GM18858 (cell line): ENCODE results near the gene PTP4A2.

Source experiments
- ATAC-seq: cut with Tn5 transposase; IDR thresholded peaks from one replicate; pipeline ENCODE4 v1.9.1; 2021; ENCODE audit not compliant: unreplicated experiment

PTP4A2 gene

DNA sequence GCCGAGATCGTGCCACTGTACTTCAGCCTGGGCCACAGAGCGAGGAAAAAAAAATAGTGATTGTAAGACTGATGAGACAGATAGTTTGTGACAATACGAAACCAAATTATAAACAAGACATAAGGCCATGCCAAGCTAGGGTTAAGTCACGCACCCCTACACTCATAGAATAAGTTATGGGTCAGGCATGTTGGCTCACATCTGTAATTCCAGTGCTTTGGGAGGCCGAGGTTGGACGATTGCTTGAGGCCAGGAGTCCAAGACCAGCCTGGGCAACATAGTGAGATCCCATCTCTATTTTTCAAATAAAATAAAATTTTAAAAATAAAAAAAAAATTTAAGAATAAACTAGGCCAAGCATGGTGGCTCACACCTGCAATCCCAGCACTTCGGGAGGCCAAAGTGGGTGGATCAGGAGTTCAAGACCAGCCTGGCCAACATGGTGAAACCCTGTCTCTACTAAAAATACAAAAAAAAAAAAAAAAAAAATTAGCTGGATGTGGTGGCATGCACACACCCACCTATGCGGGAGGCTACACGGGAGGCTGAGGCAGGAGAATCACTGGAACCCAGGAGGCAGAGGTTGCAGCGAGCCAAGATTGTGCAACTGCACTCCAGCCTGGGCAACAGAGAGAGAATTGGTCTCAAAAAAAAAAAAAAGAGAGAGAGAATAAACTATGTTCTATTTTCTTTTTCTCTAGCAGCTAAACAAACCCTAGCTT lies 72.3 kb downstream of the PTP4A2 start:
- no peak for ATAC-seq

DNA sequence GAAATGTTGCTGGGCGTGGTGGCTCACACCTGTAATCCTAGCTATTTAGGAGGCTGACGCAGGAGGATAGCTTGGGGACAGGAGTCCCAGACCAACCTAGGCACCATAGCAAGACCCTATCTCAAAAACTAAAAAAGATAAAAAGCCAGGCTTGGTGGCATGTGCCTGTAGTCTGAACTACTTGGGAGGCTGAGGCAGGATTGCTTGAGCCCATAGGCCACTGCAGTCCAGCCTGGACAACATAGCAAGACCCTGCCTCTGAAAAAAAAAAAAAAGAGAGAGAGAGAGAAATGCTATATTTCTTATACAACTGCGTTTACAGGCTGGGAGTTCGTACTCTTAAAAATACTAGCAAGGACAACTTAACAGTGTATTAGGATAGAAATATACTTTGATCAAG lies 76.1 kb downstream of the PTP4A2 start:
- no peak for ATAC-seq

DNA sequence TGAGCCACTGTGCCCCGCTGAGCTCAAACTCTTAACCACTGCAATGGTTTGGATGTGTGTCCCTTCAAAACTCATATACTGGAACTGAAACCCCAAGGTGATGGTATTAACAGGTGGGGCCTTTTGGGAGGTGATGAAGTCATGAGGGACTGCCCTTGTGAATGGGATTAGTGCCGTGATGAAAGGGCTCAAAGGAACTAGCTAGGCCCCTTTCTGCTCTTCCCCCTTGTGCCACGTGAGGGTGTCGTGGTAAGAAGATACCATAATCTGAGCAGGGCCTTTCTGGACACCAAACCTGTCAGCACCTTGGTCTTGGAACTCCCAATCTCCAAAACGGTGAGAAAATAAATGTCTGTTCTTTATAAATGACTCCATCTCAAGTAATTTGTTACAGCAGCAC lies 76.8 kb downstream of the PTP4A2 start:
- ATAC-seq: no peak

DNA sequence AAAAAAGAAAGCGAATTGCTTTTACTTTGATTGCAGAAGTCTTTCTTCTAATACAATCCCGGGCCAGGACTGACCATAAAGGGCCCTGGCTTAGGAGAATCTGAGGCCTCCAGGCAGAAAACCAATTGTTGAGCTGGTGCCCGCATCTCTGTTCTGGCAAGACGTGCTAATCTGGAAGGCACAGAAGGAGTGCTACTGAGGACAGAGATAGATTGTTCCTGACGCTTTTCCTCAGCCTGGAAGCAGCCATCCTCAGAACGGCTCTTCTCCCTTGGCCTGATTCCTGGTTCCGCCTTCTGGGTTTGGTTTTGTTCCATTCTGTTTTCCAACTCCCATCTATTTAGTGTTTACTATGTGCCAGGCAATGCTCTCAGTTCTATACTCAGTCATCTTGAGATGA lies 77.6 kb downstream of the PTP4A2 start:
- no peak for ATAC-seq

DNA sequence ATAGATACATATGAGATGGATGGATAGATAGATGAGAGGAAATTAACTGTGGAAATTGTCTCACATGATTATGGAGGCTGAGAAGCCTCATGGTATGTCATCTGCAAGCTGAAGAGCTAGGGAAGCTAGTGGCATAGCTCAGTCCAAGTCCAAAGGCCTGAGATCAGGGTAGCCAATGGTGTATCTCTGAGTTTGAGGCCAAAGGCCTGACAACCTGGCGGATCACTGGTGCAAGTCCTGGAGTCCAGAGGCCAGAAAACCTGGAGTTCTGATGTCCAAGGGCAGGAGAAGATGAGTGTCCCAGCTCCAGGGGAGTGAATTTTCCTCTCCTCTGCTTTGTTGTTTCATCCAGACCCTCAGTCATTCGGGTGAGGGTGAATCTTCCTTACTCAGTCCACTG lies 78.4 kb downstream of the PTP4A2 start:
- ATAC-seq: no peak

DNA sequence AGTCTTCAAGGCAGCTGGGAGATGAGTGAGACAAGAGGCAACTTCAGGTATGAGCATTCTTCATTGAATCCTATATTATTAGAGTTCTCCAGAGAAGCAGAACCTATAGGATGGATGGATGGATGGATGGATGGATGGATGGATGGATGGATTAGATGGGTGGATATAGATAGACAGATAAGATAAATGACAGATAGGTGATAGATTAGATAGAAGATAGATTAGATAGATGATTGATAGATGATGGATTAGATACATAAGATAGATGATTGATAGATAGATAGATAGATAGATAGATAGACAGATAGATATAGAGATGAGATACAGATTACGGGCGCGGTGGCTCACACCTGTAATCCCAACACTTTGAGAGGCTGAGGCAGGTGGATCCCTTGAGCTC lies 79.1 kb downstream of the PTP4A2 start:
- ATAC-seq: no peak

DNA sequence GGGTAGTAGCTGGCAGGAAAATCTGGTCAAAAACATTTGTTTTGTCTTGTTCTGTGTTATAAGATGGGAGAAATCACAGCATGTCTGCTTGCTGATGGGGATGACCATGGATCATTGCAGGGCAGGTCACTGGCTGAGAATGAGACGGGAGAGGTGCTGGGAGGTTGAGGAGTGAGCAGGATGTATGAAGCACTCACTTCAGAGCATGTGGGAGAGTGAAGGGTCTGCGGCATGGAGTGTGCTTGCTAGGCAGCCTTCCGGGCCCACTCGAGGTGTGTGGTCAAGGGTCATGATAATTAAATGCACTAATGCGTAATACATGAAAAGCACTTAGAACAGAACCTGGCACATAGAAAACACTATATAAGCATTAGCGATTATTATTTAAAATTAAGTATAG lies 80.3 kb downstream of the PTP4A2 start:
- ATAC-seq: no peak
